NCI-H2107 treated with DMSO at 0.1 percent for 48 hours (cell line): ENCODE data around the gene DYRK1B.

Experiments
- DNase-seq: peaks from one replicate; lab custom pipeline; 2025; ENCODE audit not compliant: unreplicated experiment; lab: John Stamatoyannopoulos, UW

The DYRK1B gene

DNA sequence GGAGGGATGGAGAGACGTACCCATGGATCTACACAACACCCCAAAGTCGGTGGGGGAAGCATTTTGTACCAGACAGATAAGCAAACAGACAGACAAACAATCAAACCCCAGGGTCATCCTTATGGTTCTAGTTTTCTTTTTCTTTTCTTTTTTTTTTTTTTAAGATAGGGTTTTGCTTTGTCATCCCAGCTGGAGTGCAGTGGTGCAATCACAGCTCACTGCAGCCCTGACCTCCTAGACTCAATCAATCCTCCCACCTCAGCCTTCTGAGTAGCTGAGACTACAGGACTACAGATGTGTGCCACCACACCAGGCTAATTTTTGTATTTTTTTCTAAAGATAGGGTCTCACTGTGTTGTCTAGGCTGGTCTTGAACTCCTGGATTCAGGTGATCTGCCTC is 30.2 kb upstream of the DYRK1B start:
- DNase-seq = no peak

DNA sequence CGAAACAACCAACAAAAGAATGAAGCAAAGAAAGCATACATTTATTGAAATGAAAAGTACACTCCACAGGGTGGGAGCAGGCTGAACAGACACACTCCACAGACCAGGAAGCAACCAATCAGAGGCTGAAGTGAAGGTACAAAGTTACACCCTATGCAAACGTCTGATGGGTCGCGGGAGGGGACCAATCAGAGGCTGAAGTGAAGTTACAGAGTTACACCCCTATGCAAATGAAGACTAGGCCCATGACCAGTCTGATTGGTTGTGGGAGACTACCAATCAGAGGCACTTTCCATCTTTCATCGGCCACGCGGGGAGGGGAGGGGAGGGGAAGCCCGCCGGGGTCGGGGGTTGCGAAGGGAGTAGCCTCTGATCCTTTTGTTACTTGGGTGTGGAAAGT is 24.6 kb upstream of the DYRK1B start:
- no peak for DNase-seq

DNA sequence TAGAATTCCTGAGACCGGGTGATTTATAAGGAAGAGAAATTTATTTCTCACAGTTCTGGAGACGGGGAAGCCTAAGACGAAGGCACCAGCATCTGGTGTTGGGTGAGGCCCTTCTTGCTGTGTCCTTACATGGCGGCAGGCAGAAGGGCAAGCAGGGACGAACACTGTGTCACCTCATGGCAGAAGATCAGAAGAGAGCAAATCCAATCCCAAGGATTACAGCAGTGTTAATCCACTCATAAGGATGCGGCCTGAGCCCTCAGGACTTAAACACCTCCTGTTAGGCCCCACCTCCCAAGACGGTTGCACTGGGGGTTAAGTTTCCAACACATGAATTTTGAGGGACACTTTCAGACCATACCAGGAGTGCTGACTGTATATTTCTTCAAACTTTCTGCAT is 18.9 kb upstream of the DYRK1B start:
- DNase-seq = no peak

DNA sequence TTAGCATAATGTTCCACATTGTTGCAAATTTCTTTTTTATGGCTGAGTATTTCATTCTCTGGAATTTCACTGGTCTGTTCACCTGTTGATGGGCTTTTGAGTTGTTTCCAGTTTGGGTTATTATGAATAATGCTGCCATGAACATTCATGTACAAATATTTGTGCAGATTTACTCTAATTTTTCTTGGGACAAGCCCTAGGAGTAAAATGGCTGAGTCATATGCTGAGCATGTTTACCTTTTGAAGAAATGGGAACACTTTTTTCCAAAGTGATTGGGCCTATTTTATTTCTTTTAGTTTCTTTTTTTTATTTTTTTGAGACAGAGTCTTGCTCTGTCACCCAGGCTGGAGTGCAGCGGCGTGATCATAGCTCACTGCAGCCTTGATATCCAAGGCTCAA is 16.9 kb upstream of the DYRK1B start:
- no peak for DNase-seq

DNA sequence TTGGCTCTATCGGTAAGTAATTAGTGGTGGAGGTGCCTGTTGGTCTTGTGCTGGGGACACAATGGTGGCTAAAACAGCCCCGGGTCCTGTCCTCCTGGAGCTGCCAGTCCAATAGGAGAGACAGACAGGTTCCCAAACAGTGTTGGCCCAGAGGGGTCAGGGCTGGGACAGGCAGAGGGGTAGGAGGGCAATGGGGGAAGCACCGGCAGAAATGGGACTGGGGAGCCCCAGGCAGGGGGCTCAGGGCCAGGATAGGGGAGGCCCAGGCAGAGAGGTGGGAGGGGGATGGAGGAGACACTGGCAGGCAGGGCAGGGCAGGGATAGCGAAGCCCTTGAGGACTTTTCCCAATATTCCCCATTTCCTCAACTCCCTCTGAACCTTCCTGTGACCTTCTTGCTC is 14.4 kb upstream of the DYRK1B start:
- DNase-seq = no peak

DNA sequence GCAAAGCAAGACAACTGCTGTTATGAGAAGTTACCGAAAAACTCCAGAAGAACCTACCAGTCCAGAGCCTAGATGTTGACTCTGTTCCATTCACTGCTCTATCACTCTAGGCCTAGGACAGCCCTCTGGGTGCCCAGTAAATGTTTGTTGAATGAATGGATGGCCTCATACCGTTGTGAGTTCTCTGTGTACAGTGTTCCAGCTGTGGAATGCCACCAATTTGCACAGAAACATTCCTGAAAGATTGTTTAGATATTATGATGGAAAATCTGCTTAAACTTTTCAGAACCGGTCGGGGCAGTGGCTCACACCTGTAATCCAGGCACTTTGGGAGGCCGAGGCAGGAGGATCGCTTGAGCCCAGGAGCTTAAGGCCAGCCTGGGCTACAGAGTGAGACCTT is 13.6 kb upstream of the DYRK1B start:
- no peak for DNase-seq

DNA sequence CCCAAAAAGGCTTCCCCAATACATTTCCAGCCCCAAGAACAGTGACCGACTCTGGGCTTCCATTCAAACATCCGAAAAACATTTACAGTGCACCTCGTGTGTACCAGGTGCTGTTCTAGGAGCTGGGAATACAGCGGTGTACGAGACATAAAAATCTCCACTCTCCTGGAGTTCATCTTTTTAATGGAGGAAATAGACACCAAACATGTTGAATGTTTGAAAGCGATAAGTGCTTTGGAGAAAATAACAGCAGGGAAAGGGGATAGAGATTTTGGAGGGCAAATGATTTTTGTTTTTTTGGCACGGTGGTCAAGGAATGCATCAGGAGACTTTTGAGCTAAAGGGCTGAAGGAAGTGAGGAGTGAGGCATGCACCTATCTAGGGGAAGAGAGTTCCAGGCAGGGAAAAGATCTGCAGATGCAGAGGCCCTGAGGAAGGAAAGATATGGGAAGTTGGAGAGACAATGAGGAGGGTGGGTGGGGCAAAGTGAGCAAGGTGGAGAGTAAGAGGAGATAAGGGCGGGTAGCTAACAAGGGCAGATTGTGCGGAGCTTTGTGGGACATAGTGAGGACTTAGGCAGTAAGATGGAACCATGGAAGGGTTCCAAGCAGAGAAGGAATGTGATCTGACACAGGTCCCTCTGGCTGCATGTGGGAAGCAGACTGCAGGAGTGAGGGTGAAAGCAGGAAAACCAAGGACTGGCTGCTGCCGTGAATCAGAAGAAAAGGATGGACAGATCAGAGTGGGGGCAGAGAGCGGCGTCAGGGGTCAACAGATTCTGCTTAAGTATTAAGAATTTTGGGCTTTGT is 12.9 kb upstream of the DYRK1B start:
- no peak for DNase-seq

DNA sequence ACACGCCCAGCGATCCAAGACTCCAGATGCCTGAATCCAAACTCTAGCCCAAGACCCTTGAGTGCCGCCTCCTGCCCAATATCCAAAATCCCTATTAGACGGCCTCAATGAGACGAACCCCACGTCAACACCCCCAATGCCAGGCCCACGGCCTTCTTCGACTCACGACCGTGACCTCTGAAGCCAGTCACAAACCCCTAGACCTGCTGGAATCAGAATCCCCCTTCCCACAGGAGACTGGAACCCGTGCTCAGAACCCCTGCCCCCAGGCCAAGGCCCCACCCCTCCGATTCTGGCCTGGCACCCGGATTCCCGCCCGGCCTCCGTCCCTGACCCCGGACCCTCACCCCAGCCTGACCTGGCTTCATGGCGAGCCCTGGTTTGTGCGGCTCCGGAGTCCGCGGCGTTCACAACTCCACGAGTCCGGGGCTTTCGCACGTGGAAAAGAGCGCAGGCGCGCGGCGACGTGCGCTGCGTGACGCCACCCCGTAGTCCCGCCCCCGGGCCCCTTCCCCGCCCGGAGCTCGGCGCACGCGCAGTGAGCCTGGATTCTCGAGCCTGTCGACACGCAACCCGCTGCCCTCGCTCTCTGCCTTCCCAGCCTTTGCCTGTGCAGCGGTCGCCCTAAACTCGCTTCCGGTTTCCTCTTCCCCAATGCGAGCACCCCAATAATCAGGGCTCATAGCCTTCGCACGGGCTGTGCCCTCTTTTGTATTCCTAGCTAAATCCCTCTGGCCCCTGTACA is 12.1 kb upstream of the DYRK1B start, which contains the start of gene FBL:
FBL (minus strand) TSS at position 447 of the 745 bp plus-strand sequence; CDS start at position 368, 79 bp downstream.
- peak; percentile 76 for DNase-seq

DNA sequence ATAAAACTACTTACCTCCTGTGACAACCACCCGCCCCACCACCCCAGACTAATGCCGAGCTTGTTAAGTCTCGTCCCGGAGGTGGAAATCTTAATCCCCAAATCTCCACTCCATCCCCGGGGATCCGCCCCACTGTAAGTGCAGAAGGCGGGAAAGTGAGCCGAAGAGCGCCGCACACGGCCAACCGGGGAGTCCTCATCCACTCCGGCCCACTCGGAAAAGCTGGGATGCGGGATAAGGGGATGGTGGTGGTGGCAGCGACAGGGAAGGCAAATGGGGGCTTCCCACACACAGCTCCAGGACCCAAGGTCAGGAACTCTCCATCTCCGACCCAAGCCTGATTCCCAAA is 11.6 kb upstream of the DYRK1B start:
- DNase-seq = no peak

DNA sequence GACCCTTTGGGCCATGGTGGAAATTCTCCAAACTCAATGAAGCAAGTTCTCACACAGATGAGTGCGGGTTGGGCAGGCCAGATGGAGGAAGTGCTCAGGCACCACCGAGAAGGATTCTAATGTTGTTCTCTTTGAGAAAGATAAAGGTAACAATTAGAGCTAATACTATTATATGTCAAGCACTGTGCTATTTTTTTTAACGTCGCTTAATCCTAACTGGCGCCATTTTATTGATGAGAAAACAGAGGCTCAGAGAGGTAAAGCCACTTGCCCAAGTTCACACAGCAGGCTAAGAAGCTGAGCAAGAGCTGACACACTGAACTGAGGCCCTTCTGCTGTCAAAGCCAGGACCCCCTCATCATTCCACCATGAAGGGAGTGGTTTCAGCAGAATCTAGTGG is 11.2 kb upstream of the DYRK1B start:
- no peak for DNase-seq

DNA sequence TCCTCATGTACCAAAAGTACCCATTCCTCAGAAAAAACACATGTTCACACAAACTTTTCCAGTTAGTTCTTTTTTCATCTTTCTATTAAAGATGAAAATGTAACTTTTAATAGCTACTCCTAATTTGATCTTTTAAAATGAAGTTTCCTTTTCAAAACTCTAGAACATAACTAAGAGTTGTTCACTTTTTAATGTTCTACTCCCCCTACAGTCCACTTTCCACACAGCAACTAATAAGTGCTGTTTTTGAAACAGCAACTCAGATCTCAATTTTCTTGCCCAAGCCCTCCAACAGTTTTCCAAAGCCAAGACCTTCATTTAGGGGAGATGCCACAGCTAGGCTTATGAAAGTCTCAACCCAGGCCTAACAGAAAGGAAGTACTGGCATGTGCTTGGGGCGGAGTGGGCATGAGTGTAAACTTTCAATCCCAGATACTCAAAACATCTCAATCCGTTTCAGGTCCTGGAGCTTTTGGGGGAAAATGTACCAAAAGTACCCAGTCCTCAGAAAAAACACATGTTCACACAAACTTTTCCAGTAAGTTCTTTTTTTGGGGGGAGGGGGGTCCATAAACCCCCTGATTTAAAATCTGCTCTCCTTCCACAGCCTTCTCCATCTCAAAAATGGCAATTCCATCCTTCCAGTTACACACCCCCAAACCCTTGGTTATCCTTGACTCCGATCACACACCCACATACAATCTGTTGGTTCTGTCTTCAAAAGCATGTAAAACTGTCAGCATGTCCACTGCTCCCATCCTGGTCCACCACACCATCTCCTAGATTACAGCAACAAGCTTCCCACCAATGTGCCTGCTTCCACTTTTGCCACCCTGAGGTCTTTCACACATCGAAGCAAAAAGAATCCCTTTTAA is 10.2 kb upstream of the DYRK1B start:
- DNase-seq = peak; percentile 8

DNA sequence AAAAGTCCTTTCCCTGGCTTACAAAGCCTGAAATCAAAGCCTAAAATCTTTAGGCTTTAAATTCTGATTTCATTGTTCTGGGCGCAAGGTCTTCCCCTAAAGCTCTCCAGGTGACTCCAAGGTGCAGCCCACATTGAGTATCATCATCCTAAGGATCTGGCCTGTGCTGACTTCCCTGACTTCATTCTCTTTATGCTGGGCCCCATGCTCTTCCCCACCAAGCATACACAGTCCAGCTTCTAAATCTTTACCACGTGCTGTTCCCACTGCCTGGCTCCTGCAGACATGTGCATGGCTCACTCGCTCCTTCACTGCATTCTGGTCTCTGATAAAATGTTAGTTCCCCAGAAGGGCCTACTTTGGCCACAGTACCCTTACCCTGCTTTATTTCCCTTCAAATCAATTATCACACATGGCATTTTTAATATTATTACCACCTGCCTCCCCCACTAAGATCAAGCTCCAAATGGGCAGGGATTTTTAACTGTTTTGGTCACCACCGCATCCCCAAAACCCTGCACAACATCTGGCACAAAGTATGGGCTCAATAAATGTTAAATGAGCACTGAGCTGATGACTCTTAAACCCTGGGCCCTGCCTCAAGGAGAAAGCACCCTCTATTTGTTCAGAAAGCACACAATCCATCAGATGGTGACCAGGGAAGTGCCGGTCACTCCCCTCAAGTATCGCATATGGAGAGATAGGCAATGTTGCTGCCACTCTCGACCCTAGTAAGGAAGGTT is 8.9 kb upstream of the DYRK1B start:
- no peak for DNase-seq

DNA sequence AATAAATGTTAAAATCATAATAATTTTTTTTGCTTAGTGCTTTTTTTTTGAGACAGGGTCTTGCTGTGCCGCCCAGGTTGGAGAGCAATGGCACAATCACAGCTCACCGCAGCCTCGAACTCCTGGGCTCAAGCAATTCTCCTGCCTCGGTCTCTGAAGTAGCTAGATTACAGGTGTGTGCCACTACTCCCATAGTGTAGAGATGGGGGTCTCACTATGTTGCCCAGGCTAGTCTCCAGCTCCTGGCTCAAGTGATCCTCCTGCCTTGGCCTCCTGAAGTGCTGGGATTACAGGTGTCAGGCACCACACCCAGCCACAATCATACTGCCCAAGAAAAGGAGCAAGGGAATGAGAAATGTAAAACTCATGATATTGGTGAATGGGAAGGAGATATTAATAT is 7.1 kb upstream of the DYRK1B start:
- DNase-seq = no peak

DNA sequence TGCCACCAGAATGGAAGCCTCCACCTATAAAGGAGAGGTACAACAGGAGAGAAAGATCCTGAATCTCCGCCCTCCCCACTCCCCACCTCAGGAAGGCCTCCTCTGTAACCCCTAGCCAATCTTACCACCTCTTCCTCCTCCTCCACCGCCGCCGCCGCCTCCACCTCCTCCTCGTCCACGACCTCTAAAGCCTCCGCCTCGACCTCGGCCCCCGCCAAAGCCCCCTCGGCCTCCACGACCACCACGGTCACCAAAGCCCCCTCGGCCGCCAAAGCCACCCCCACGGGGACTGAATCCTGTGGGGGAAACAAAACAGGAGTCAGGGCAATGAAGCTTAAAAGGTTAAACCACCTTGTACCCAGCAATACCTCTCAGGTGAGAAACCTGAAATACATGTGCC is 6.5 kb upstream of the DYRK1B start:
- DNase-seq = no peak

DNA sequence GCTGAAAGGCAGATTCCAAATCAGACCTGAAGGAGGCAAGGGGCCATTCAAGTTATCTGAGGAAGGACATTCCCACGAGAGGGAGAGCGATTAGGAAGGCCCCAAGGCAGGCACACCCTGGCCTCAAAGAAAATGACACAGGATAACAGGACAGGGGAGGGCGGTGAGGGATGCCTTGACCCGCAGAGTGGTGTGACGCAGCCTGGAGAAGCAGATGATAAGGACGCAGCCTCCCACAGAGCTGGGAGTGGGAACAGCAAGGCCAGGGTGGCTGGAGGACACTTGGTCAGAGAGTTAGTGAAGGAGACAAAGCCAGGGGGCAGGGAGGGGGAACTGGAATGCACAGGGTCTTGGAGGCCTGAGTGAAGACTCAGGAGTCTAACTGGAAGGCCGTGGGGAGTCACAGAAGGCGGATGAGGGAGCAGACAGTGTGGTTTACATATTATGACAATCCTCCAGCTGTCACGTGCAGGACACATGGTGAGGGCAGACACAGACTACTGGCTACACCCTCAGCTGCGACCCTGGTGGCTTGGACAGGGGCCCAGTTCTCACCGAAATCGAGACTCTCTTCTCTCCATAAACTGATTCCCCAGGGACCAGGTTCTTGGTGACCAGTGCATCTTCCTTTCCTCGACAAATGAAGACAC is 5.8 kb upstream of the DYRK1B start:
- no peak for DNase-seq

DNA sequence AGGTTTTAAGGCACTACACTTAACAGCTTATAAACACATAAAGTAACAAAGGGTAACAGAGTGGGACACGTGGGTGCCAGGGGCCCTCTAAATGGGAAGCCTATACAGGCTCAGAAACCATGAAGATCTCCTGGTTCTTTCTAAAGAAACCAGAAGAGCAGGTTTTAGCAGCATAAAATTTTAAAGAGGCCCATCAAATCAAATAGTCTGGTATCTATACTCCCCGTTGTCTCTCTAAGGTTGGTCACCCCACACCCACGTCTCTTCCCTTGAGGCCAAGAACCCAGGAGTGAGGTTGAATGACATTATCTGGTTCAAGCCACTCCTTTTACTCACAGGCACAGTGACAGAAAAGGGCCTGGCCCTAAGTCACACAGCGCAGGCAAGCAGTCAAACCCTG is 4.6 kb upstream of the DYRK1B start:
- no peak for DNase-seq

DNA sequence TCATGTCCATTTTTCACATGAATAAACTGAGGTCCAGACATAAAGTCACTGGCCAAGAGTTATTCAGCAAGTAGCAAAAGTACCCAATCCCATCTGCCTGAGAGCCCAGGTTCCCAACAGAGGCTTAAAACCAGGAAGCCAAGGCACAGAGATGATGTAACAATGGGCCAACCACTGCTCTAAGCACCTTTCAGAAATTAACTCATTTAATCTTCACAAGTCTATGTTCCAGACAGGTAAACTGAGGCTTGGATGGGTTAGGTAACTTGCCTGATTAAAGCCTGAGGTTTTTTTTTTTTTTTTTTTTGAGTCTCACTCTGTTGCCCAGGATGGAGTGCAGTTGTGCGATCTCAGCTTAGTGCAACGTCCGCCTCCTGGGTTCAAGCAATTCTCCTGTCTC is 4.0 kb upstream of the DYRK1B start:
- DNase-seq = no peak

DNA sequence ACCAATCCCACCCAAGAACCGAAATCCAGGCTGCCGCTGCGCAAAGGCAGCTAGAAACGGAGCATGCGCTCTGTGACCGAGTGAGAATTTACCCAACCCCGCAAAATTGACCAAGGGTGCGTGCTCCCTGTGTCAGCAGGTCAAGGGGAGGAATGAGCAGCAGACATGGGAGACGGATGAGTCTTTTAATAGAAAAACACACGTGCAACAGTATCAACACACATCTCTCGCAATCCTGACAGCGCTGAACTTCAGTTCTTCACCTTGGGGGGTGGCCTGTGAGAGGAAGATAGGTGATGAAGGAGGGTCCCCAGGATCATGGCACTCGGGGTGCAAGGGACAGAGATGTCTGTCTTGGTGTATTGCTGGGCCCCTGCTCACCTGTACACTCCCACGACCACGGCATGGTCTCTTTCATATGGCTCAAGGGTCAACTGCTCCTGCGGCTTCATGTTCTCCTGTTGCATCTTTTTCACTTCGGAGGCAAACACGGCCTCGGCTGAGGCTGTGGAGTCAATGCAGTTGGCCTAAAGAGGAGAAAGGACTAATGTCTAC is 402 bp upstream of the DYRK1B start:
- DNase-seq = no peak

DNA sequence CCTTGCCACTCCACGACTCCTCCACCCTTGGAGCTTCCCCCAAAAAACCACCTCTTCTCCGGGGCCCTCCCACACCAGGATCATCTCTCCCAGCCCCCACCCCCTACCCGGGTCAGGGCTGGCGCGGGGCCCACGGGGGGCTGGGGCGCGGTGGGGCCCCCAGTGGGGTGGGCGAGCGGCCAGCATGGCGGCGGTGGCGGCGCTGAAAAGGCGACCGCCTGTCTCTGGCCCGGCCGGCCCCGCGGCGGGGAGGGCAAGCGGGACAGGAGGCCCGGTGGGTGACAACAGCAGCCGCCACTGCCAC is 850 bp downstream of the DYRK1B start:
- DNase-seq = no peak

DNA sequence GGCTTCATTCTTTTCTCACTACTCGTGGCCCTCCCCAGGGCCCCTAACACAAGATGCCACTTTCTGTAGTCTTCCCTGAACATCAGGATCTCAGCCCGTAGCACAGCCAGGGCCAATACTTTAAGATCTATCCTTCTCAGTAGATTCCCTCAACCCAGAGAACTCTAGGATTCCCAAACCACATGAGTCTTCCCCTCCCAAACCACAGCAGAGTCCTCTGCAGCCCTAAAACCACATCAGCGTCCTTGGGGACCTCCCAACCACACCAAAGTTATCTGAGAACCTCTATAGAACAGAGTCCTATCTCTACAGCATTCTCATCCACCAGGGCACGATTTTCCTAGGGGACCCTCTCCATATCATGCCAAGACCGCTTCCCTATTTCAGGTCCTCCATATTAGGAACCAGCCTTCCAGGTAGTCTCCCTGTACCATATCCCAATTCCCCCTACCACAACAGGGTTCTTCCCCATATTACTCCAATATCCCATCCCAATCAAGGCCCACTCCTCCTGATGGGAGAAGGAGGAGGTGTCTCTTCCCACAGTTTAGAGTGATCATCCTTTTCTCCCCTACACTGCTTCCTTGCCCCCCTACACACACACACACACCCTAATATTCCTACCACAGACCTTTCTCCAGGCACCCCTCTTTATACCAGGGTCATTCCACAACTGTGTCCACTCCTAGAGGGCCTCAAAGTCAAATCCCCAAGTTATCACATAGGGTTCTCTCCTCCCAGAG is 1.4 kb downstream of the DYRK1B start:
- DNase-seq = no peak
